Uterus (tissue), 2 donors: ENCODE data around the gene MXRA8.

Experiments
- POLR2A ChIP-seq, 2 donors: fragments of 450-650 bp; IDR thresholded peaks; one replicate each; pipeline ENCODE4 v1.6.1; 2016; ENCODE audit warnings: antibody characterized with exemption in 2 of 2, mild to moderate bottlenecking in 1 of 2, moderate library complexity in 1 of 2
- TF ChIP-seq, protein P1 (sequence below), 4 experiments: fragments of 200-600 bp in 2 of 4; fragments of 450-650 bp in 2 of 4; sonication (generic) in 2 of 4; IDR thresholded peaks; one replicate each; pipeline ENCODE4 v1.5.1; 2016 to 2019; ENCODE audit warnings: antibody characterized with exemption in 4 of 4, mild to moderate bottlenecking in 2 of 4, moderate library complexity in 1 of 4

- TF ChIP-seq, protein P1, sequence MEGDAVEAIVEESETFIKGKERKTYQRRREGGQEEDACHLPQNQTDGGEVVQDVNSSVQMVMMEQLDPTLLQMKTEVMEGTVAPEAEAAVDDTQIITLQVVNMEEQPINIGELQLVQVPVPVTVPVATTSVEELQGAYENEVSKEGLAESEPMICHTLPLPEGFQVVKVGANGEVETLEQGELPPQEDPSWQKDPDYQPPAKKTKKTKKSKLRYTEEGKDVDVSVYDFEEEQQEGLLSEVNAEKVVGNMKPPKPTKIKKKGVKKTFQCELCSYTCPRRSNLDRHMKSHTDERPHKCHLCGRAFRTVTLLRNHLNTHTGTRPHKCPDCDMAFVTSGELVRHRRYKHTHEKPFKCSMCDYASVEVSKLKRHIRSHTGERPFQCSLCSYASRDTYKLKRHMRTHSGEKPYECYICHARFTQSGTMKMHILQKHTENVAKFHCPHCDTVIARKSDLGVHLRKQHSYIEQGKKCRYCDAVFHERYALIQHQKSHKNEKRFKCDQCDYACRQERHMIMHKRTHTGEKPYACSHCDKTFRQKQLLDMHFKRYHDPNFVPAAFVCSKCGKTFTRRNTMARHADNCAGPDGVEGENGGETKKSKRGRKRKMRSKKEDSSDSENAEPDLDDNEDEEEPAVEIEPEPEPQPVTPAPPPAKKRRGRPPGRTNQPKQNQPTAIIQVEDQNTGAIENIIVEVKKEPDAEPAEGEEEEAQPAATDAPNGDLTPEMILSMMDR (IDR thresholded peaks at IDR 0.05), result no peak
- TF ChIP-seq POLR2A (IDR thresholded peaks at IDR 0.05), result no peak
These were observed 37.5 kb downstream of the MXRA8 start for GRCh38 chr1:1320666-1321448.
